Hematopoietic multipotent progenitor cell (in vitro differentiated cells): Measurements from ENCODE around the gene CACNA1D. TPM values are rescaled to one million over a fixed set of nuclear protein-coding genes. Genes with fewer than 3 reads are reported as not detected.

Experiments used
- DNase-seq, 3 donors: peaks; one replicate each; pipeline ENCODE4 v3.0.0-alpha.2; 2011 to 2015; ENCODE audit warnings: low read depth in 2 of 3, low spot score in 2 of 3
- total RNA-seq: library from RNA; depleted of rRNA; stranded (reverse); fragments of >200 nt; gene quantifications from one replicate; pipeline ENCODE4 v1.2.3, GENCODE V29; 2012

CACNA1D gene
- total RNA-seq, 1 donor, result 0.81 TPM

DNA sequence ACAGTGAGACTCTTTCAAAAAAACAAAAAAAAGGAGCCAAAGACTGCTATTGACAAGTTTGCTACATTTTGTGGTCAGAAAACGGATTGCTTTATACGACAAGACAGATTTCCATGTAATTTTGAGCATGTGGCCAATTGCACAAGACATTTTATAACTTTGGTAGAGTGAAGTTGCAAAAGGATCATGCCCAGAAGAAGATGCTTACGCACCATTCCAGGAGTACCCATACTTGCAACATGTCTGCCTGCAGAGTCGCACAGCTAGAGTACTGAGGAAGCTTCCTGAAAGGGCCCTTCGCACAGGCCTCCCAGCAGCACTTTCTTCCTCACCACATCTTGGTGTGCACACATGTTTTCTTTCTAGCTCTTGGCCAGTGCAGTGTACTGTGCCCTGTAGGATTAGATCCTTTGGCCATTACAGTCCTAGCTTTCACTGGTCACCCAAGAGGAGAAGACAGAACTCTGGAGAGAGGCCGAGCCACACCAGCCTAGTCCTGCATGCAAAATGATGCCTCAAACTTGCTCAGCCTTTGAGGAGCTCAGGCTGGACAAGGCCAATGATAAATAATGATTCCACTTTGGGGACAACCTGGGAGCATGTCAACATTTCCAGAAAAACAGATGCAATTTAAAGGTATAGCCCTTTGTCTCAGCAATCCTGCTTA, 340.2 kb downstream of the CACNA1D start:
- no peak for DNase-seq

DNA sequence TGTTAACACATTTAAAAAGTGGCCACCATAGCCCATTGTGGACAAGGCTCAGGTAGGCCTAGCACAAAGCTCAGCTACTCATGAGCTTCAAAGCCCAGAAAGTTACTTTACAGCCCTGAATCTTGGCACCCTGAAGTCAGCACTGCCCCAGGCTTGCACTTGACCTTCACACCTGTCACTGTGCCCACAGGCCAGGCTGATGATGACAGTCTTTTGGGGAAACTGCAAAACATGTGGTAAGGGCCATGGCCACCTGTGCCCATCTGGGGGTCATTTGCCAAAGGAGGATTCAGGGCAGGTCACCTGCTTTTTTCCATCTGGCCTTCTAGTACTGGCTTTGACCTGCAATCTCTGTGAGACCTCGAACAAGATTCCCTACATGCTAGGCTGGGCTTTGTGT, 340.8 kb downstream of the CACNA1D start:
- no peak for DNase-seq

DNA sequence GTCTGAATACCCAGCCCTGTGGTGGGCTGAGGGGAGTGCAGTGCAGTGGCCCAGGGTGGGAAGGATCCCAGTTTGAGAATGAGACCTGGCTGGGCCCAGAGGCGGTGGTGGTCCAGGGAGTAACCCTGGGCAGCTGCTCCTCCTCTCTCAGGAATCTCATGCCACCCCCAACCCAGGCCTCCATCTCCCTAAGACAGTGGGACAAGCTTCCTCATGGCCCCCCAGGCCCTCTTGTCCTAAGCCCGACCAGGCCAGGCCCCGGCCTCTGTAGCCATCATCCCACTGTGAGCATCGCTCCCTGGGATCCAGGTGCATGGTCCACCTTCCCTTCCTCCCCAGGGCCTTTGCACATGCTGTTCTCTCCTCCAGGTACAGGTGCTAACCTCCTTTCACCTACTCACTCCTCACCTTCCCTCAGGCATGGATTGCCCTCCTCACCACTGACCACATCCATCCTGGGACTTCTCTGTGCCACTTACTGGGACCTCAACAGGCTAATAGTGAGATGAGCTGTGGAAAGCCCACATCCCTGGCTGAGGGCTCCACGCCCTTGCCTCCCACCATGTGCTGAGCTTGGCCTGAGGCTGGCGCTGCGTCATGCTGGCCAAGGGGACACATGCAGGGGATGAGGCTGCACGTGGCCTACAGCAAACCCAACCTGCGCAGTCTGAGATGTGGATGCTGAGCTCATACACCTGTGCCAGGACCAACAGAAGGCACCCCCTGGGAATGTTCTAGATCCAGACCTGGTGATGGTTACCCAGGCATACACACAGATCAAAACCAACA, 341.9 kb downstream of the CACNA1D start:
- no peak for DNase-seq

DNA sequence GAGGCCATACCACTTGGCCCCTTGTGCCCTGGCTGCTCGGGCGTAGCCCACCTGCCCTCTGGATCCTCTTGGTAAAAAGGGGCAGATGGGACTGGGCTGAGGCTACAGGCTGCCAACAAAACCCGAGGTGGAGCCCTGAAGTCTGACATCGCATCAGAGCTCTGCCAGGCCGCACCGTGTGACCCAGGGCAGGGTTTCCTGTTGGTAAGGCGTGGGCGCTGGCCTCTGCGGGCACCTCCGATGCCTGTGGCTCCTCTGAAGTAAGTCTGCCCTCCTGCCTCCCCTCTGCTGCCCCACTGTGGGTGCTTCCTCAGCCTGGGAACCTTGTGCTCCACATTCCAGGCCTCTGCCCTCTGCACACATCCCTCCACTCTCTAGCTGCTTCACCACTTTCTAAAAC, 342.9 kb downstream of the CACNA1D start:
- DNase-seq, result no peak

DNA sequence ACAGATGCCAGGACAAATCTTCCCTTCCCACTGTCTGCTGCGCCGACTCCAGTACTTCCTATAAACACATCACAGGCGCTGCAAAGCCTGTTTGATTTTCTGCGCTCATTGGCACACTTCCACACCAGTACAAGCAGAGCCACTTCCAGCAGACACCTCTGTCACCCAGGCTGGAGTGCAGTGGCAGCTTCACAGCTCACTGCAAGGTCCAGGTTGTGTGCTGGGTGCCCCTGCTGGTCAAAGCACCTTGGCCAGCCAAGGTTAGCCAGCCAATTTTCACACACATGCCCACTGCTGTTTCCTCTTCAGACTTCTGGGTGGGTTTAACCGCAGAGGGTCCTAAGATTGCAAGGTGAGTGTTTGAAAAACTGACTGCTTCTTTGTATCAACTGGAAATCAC, 346.9 kb downstream of the CACNA1D start:
- DNase-seq, result no peak

DNA sequence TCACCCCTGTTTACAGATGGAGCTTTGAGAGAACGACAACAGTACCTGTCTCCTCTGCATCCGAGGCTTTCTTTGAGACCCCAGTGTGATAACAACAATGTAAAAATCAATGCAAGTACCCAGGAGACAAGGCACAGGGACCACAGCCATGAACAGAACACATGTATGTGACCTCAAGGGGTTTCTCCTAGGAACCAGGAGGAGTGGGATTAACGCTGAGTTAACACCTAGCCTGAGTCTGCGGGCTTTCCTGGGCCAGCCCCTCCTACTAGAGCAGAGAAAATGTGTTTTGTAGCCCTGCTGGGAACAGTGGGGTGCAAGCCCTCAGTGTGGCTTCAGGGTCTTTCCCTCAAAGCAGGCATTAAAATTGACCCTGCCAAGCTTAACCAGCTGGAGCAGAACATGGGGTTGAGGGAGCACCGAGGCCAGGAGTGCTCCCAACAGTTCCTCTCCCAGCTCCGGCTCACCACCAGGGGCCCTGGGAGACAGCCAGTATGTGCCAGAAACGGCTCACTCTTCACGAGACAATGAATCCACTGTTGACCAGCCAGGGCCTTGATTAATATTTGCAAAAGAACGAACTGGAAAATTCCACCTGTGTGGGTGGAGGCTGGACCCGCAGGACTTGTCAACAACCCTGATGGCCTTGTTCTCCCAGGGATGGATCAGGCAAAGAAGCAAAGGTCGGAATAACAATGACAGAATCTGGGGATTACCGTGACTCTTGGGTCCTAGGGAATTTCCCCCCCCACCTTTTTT, 348.2 kb downstream of the CACNA1D start:
- DNase-seq, result no peak

DNA sequence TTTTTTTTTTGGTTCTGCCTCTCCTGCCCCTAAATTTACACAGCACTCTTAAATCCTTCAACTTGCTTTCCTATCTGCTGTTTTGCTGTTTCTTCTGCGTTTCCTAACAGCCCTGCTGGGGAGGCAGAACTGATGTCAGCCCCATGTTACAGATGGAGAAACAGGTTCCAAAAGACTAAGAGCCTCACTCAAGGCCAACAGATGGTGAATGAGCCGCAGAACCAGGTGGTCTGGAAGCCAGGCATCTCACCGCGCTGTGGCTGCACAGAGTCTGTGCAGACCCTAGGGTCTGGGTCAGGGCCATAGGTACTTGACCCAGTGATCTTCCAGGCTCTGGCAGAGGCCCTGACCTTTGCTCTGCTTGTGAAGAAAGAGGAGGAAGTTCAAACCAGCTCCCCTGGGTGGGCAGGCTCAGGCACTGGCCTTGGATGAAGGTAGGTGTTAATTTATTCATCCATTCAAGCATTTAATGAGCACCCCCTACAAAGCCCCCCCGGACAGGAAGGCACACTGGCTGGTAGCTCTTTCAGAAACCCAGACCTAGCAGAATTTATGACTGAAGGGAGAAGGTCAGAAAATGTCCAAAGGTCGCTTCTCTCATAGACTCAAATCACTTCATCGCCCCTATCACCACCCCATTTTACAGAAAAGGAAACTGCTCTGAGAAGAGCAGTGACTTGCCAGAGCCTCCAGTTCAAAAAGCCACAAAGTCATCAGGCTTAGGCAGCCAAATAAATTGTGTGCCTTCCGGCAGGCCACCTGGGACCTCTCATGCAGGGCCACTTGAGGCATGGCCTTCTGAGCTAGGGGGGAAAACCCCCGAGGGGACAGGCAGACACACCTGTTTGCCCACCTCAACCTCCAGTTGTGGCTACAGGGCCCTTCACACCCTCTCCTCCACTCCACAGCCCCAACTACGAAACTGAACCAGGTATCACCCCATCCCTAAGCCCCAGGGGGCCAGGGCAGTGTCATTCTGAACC, 349.1 kb downstream of the CACNA1D start:
- no peak for DNase-seq

DNA sequence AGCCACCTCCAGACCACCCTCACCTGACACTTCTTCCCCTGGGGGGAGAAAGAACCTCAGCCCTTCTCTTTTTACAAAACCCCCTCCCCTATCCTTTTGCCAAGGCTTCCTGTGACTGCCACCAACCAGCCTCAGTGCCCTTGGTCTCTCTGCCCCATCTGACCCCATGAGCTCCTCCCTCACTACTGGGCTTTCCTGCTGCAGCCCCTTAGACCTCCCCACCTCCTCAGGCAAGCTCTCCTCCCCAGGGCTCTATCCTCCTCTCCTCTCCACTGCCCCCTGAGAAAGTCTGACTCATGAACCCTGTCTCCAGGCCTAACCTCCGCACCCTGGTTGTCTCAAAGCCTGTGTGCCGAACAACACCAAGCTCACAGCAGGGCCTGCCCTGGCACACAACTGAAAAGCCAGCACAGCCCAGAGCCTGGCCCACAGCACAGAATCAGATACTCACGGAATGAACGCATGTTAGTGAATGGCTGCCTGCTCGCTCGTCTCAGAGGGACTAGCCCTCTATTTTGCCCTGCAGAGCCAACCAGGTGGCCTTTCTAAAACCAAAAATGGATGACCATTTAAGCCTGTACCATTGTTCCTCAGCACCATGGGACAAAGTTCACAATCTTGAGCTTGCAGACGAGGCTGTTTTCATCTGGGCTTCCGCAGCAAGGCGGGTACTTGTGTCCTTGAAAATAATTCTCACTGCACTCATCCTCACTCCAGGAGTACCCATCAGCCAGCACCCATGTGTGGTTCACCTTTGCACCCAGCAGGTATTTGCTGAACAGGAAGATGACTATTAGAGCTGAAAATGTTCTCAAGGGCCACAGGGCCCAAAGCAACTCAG, 350.1 kb downstream of the CACNA1D start:
- no peak for DNase-seq

DNA sequence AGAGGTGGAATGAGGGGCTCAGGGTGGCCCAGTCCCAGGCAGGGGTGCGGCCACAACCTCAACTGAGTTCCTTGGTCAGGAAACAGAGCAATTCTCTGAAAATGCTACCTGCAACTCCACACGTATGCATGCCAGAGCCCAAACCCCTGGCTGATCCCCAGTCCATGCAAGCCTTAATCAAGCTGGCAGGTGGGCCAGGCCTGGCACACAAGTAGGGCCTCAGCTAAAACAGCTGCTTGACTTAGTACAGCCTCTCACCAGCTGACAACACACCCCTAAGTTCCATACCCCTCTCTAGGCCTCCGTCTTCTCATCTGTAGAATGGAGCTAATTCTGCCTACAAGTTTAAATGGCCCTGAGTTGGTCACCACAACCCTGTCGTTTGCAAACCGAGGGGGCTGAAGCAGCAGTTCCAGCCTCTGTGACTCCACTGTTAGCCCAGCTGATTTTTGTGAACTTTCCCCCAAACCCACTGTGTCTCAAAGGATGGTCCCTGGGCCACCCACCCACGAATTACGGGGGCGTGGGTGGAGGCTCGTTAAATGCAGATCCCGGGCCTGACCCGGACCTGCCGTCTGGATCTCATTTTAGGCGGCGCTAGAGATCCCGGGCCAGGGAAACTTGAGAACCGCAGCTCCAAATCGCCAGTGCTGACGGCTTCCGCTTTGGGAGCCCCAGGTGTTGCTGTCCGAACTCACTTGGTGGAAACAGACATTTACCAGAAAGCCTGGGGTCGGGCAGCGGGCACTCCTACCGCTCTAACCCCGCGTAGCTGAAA, 350.9 kb downstream of the CACNA1D start:
- peak in 2 of 3 donors; percentile 14 to 39 for DNase-seq

DNA sequence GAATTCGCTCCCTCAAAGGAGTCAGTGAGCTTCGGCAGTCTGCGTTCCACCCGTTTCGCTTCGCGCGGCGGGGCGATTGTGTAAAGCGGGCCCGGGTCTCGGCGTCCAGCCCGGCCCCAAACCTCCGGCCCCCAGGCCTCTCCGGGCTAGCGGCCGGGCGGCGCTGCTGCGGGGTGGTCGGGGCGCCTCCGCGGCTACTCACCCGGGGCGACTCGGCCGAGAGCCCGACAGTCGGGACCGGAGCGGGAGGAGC, 351.4 kb downstream of the CACNA1D start:
- DNase-seq, result no peak

DNA sequence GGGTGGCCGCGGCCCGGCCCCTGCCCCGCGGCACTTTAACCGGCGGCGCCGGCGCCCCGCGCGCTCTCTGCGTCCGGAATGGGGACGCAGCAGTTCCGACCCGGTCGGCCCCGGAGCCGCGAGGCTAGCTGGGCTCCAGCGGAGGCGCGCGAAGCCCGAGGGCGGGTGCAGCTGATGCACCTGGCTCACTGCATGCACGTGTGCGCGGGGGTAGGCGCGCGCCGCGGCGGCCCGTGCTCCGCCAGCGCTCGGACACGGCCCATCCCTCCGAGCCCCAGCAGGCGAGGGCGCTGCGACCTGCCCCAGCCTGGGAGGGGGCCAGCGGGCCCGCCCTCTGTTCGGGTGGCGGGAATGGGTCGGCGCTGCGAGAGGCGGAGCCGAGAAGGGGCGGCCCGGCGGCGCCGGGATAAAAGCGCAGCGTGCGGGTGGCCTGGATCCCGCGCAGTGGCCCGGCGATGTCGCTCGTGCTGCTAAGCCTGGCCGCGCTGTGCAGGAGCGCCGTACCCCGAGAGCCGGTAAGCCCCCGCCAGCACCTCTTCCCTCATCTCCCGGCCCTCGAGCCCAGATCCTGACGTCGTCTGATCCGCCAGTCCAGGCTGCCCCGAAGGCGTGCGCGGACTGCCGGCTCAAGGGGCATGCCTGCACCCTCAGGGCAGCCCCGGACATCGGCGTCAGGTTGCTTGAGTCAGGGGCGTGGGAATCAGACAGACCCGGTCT, 351.9 kb downstream of the CACNA1D start, which contains the start of the genes CHDH and IL17RB:
CHDH (minus strand) TSS at position 286 of the 717 bp plus-strand sequence. CDS start 22,411 bp downstream, outside the sequence.
IL17RB (plus strand) TSS at position 435 of the 717 bp plus-strand sequence; CDS start at position 456, 21 bp downstream.
- peak in 2 of 3 donors; percentile 11 to 14 for DNase-seq

DNA sequence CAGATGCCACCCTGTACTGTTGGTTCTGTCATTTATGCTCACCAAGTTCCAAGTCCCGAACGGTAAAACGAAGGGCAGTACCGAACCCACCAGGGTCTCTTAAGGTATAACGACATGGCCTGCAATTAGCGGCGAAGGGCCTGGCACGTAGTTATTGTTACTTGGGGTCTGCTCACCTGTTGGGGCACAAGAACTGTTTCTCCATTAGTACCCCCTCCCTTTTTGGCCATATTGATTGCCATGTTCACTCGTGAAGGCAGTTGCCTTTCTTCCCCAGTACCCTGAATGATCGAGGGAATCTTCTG, 352.4 kb downstream of the CACNA1D start:
- DNase-seq, result no peak

DNA sequence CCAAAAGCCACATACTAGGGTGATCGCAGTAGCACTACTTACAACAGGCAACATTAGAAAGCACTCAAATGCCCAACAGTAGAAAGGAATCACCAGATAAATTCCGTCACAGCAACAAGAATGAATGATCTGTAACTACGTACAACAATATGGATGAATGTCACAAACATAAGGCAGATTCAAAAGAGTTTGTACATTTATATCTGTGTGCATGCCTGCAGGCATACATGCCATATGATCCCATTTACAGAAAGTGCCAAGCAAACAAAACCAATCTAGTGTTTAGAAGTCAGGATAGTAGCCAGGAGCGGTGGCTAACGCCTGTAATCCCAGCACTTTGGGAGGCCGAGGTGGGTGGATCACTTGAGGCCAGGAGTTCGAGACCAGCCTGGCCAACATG, 355.5 kb downstream of the CACNA1D start:
- DNase-seq, result no peak

DNA sequence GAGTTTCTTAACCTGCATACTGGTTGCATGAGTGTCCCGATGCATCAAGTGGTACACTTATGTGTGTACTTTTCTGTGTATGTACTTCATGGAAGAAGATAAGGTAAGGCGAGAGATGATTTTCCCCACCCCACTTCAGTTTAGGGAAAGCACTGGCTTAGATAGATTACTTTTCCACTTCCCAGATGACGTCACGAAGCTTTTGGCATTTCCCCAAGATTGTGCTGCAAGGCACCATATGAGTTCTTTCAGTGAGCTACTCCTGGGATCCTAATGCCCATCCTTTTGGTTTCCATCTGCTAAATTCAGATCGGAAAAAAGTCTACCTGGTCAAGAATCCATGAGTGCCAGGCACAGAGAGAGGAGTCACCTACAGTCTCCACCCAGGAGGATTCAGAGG, 356.5 kb downstream of the CACNA1D start:
- no peak for DNase-seq

DNA sequence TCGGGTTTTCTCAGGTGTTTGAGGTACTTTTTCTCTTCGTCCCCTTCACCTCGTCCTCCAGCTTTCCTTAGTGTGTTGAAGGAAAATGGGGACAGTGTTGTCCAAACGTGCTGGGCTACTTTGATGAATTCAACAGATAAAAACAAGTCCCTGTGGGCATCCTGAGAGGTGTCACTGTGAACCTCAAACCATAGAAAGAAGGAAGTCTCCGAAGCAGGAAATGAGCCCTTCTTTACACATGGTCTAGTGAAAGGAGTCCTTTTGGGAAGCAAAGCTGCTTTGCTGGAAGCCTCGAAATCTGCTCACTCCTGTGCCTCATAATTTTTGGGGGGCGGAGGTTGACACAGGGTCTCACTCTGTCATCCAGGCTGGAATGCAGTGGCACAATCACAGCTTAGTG, 362.6 kb downstream of the CACNA1D start:
- DNase-seq, result no peak

DNA sequence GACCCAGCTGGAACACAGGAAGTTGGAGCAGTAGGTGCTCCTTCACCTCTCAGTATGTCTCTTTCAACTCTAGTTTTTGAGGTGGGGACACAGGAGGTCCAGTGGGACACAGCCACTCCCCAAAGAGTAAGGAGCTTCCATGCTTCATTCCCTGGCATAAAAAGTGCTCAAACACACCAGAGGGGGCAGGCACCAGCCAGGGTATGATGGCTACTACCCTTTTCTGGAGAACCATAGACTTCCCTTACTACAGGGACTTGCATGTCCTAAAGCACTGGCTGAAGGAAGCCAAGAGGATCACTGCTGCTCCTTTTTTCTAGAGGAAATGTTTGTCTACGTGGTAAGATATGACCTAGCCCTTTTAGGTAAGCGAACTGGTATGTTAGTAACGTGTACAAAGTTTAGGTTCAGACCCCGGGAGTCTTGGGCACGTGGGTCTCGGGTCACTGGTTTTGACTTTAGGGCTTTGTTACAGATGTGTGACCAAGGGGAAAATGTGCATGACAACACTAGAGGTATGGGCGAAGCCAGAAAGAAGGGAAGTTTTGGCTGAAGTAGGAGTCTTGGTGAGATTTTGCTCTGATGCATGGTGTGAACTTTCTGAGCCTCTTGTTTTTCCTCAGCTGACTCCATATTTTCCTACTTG, 363.8 kb downstream of the CACNA1D start:
- no peak for DNase-seq

DNA sequence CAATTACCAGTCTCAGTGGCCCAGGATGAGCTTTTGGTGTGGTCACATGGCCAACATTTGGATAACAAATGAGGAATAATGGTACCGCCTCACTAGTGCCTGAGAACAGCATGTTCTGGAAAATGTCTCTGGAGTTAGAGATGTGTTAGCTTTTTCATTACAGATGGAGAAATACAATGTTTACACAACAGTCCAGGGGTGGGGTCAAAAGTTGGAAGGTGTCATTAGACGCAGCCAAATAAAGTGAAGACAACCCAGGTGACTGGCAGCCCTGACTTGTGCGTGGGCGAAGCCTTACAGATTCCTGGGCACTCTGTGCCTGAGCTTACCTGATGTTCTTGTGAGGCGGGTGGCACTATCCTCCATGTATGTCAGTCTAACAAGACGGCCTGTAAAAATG, 364.8 kb downstream of the CACNA1D start:
- DNase-seq, result no peak

DNA sequence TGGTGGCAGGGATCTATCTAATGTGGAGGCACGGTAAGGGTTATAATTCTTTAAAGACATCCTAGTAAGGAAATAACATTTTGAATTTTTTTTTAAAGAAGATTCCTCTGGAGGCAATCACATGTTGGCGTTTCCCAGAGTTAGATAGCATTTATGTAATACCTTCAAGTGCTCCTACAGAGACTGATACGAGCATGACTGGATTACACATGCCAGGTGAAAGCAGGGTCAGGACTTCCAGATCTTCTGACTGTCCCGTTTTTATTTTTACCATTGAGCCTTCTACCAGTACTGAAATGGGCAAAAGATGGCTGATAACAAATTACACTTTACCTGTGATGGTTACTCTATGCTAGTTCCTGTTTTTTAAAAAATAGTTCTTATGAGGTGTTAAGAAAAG, 365.8 kb downstream of the CACNA1D start:
- DNase-seq, result no peak
